Activated T-cell treated with anti-CD3 and anti-CD28 coated beads for 1 hour (primary cell): ENCODE measurements around the gene MAGI2.
"Not testable (repeated sequence)": the region's sequence is repeated elsewhere in the genome, so short reads cannot be mapped to it uniquely, and the experiment has no call there.

ENCODE experiments used
- DNase-seq: peaks from one replicate; pipeline ENCODE4 v3.0.0-alpha.2; 2020; ENCODE audit warnings: low read depth

Gene MAGI2

GRCh38 chr7:78635026-78635793 is 818.3 kb downstream of the MAGI2 start:
- DNase-seq: no peak

- no peak for DNase-seq
Measured at GRCh38 chr7:78634093-78634492, 819.4 kb downstream of the MAGI2 start.

GRCh38 chr7:78620920-78621319 is 832.5 kb downstream of the MAGI2 start:
- DNase-seq: no peak

- DNase-seq: no peak
Measured at GRCh38 chr7:78616539-78616938, 836.9 kb downstream of the MAGI2 start.

- no peak for DNase-seq
Measured at GRCh38 chr7:78609281-78609680, 844.2 kb downstream of the MAGI2 start.

GRCh38 chr7:78607099-78607498 is 846.4 kb downstream of the MAGI2 start:
- DNase-seq: no peak

- DNase-seq: no peak
Measured at GRCh38 chr7:78605119-78605518, 848.3 kb downstream of the MAGI2 start.

GRCh38 chr7:78601728-78602127 is 851.7 kb downstream of the MAGI2 start:
- no peak for DNase-seq

- no peak for DNase-seq
Measured at GRCh38 chr7:78594156-78594555, 859.3 kb downstream of the MAGI2 start.

GRCh38 chr7:78588393-78588792 is 865.1 kb downstream of the MAGI2 start:
- DNase-seq: no peak

GRCh38 chr7:78587443-78588044 is 865.9 kb downstream of the MAGI2 start:
- DNase-seq: no peak

GRCh38 chr7:78585980-78586379 is 867.5 kb downstream of the MAGI2 start:
- DNase-seq: no peak

- no peak for DNase-seq
Measured at GRCh38 chr7:78578686-78579085, 874.8 kb downstream of the MAGI2 start.

- not testable (repeated sequence) for DNase-seq
Measured at GRCh38 chr7:78577174-78577952, 876.1 kb downstream of the MAGI2 start.

- DNase-seq: no peak
Measured at GRCh38 chr7:78576236-78576635, 877.2 kb downstream of the MAGI2 start.

GRCh38 chr7:78571292-78571691 is 882.2 kb downstream of the MAGI2 start:
- no peak for DNase-seq

- no peak for DNase-seq
Measured at GRCh38 chr7:78568690-78569089, 884.8 kb downstream of the MAGI2 start.

GRCh38 chr7:78567836-78568235 is 885.6 kb downstream of the MAGI2 start:
- no peak for DNase-seq

GRCh38 chr7:78565784-78566183 is 887.7 kb downstream of the MAGI2 start:
- DNase-seq: no peak

GRCh38 chr7:78563191-78563590 is 890.3 kb downstream of the MAGI2 start:
- DNase-seq: no peak

GRCh38 chr7:78562191-78562590 is 891.3 kb downstream of the MAGI2 start:
- DNase-seq: no peak

- DNase-seq: no peak
Measured at GRCh38 chr7:78558566-78558965, 894.9 kb downstream of the MAGI2 start.

- no peak for DNase-seq
Measured at GRCh38 chr7:78543976-78544375, 909.5 kb downstream of the MAGI2 start.
